Measurements from ENCODE around the gene SLC25A45. TPM values are rescaled to one million over a fixed set of nuclear protein-coding genes. Genes with fewer than 3 reads are reported as not detected.
A peak's percentile ranks its signal among the peaks of the same experiment; 100 is the strongest.

The SLC25A45 gene
- total RNA-seq, 1 donor from 2014 or later: 0.26 TPM

DNA sequence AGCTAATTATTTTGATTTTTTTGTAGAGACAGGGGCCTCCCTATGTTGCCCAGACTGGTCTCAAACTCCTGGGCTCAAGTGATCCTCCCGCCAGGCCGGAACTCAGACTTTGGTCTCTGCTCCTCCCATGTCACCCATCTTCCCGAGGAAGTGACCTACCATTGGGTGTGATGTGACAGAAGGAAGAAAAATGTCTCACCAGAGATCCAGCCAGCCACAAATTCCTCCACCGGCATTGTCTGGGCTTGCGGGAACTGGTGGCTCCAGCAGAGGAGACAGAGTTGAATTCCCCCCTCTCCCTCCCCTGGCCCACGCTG, 772 bp downstream of the SLC25A45 start:
- no peak for FAIRE-seq
- Histone ChIP-seq H3K27me3 (ENCODE audit: control insufficient read depth, insufficient read depth, low read length) (no peaks in the 10 kb centered on the region), H3K36me3 (ENCODE audit: control insufficient read depth, insufficient read depth, low read length) (no peaks in the 10 kb centered on the region), H3K4me3 (ENCODE audit: low read depth, low read length) (peak overlapping the region; percentile 13)
- peak; percentile 89 for DNase-seq (ENCODE audit: low read depth)
- TF ChIP-seq, protein P1, sequence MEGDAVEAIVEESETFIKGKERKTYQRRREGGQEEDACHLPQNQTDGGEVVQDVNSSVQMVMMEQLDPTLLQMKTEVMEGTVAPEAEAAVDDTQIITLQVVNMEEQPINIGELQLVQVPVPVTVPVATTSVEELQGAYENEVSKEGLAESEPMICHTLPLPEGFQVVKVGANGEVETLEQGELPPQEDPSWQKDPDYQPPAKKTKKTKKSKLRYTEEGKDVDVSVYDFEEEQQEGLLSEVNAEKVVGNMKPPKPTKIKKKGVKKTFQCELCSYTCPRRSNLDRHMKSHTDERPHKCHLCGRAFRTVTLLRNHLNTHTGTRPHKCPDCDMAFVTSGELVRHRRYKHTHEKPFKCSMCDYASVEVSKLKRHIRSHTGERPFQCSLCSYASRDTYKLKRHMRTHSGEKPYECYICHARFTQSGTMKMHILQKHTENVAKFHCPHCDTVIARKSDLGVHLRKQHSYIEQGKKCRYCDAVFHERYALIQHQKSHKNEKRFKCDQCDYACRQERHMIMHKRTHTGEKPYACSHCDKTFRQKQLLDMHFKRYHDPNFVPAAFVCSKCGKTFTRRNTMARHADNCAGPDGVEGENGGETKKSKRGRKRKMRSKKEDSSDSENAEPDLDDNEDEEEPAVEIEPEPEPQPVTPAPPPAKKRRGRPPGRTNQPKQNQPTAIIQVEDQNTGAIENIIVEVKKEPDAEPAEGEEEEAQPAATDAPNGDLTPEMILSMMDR (IDR thresholded peaks at IDR 0.05; ENCODE audit: insufficient read depth, low read length, severe bottlenecking): no peak

DNA sequence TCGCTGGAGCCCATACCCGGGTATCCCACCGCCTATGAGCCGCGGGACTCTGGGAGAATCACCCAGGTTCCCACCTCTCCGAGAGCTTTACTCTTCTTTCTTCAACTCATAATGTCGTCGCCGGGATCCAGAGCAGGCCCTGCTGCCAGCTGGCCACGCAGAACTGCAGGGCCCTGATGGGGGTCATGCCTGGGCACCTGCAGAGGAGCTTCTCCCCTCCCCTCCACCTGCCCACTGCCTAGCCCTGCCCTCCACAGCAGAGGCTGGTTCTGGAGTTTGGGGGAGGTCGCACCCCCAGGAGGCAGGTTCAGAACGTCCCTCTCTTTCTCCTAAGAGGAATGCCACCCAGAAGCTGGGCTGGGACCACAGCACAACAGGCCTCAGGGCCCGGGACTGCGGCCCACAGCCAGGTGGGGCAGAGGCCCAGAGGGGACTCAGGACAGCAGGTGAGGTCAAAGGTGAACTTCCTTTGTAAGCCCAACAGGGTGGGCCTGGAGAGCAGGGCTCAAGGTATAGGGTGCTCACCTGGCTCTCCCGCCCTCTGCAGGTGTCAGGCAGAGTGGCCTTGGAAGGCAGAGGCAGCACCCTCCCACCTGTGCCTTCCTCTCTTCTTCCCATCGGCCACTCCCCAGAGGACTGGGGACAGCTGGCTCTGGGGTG, 1.9 kb downstream of the SLC25A45 start:
- H3K4me3 ChIP-seq (ENCODE audit: low read depth, low read length): no peak overlapping the region
- TF ChIP-seq, protein P1 (IDR thresholded peaks at IDR 0.05; ENCODE audit: insufficient read depth, low read length, severe bottlenecking): no peak
- no peaks in the 10 kb centered on the region for H3K27me3 ChIP-seq (ENCODE audit: control insufficient read depth, insufficient read depth, low read length)
- DNase-seq (ENCODE audit: low read depth) (no peak), FAIRE-seq (no peak)
- no peaks in the 10 kb centered on the region for H3K36me3 ChIP-seq (ENCODE audit: control insufficient read depth, insufficient read depth, low read length)

DNA sequence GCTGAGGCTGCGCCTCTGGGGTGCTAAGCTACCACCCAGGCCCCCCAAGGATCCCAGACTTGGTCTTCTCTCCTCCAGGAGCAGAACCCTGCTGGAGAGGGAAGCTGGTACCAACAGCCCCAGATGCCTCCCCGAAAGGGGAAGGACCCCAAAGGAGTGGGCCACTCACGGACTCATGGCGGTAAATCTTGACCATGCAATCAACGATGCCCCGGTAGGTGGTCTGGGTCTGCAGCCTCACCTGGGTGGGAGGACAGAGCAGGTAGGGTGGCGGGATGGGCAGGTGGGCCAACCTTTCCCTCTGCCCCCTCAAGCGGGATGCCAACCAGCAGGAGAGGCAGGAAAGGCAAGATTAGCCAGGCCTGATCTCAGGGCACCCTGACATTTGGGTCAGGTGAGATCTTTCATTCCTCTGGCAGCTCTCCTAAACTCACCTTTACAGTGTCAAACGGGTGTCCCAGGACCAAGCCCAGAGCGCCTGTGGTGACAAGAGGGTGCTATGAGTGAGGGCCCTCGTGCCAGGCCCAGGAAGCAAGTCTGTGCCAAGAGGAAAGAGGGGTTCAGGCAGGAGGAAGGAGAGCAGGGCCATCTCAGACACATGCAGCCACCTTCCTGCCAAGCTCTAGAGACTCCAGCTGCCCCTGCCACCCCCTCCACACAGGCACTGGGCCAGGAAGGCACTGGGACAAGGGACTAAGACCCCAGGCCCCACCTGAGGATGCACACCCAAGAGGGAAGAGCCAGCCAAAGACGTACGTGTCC, 2.6 kb downstream of the SLC25A45 start:
- no peaks in the 10 kb centered on the region for H3K36me3 ChIP-seq (ENCODE audit: control insufficient read depth, insufficient read depth, low read length)
- TF ChIP-seq, protein P1 (IDR thresholded peaks at IDR 0.05; ENCODE audit: insufficient read depth, low read length, severe bottlenecking): no peak
- FAIRE-seq: no peak
- no peak for DNase-seq (ENCODE audit: low read depth)
- H3K4me3 ChIP-seq (ENCODE audit: low read depth, low read length): no peak overlapping the region
- H3K27me3 ChIP-seq (ENCODE audit: control insufficient read depth, insufficient read depth, low read length): no peaks in the 10 kb centered on the region

DNA sequence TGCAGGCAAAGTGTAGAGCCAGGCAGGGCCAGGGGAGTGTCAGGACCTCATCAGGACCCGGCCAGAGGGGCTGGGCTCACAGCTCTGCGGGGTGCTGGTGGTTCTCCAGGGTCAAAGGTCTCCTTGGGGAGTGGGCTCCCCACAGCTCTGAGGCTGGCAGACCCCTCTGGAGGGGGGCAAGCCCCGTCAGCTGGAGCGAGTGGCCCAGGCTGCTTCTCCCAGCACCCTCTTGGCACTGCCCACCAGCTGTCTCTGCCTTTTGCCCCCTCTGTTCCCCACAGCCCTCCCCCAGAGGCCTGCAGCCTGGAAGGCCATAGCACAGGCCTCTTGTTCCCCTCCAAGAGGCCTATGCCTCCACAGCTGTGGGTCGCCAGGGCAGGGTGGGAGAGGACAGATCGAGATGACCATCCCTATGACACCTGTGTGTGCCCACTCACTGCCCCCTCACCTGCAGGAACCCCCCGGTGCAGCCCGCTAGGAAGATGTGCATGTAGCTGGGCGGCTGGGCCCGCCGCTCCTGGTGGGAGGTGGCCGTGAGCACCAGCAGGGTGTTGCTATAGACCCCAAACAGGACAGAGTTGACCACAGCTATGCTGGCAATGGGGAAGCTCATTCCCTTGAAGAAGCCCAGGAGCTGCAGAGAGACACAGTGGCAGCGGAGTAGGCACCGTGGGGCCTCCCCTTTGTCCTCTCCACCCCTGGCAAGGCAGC, 3.4 kb downstream of the SLC25A45 start:
- TF ChIP-seq, protein P1 (IDR thresholded peaks at IDR 0.05; ENCODE audit: insufficient read depth, low read length, severe bottlenecking): no peak
- no peak for DNase-seq (ENCODE audit: low read depth)
- Histone ChIP-seq H3K4me3 (ENCODE audit: low read depth, low read length) (no peak overlapping the region), H3K36me3 (ENCODE audit: control insufficient read depth, insufficient read depth, low read length) (no peaks in the 10 kb centered on the region), H3K27me3 (ENCODE audit: control insufficient read depth, insufficient read depth, low read length) (no peaks in the 10 kb centered on the region)
- FAIRE-seq: no peak

DNA sequence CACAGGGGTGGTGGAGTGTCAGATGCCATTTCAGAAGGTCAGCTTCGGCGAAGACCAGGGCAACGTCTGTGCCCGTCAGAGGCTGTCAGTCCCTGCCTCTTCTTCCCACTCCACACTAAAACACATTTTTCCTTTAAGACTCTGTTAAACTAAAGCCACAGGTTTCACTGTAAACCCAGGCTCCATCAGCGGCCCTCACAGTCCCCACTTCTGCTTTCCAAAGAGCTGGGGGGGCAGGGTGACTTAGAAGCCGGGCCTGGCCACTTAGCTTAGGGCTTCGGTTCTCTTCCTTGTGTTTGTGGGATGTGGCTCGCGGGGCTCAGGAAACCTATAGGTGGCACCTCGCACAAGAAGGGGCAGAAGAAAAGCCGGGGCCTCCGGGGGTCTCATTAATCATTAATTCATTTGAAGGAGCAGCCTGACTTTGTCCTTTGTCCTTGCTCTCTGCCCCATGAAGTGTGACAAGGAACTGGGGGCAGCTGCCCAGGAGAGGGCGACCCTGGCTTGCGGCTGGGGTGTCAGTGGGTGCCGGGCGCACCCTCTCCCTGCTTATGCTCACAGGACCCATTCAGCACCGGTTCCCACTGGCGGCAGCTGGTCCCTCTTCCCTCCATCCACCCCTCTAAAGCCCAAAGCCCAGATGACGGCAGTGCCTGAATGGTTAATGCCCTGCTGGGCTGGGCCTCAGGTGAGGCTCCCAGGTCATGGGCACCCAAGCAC, 4.1 kb downstream of the SLC25A45 start:
- FAIRE-seq (no peak), DNase-seq (ENCODE audit: low read depth) (no peak)
- Histone ChIP-seq H3K27me3 (ENCODE audit: control insufficient read depth, insufficient read depth, low read length) (no peaks in the 10 kb centered on the region), H3K36me3 (ENCODE audit: control insufficient read depth, insufficient read depth, low read length) (no peaks in the 10 kb centered on the region), H3K4me3 (ENCODE audit: low read depth, low read length) (no peak overlapping the region)
- TF ChIP-seq, protein P1 (IDR thresholded peaks at IDR 0.05; ENCODE audit: insufficient read depth, low read length, severe bottlenecking): no peak

All from bronchial epithelial cell (primary cell).